NB4 (cell line): ENCODE results near the gene MCRIP2.

ENCODE experiments used
- CTCF ChIP-seq: IDR thresholded peaks from one replicate; pipeline ENCODE4 v1.5.1; 2012; ENCODE audit warnings: low read depth, low read length
- MYC ChIP-seq: IDR thresholded peaks from 2 replicates; pipeline ENCODE4 v1.6.1; 2011; ENCODE audit warnings: low read depth, low read length
- POLR2A ChIP-seq: IDR thresholded peaks from 2 replicates; pipeline ENCODE4 v1.6.1; 2011; ENCODE audit warnings: mild to moderate bottlenecking; ENCODE audit not compliant: insufficient read length; ENCODE audit errors: extremely low read depth
- TF ChIP-seq, protein P1 (sequence below): IDR thresholded peaks from 2 replicates; pipeline ENCODE4 v1.6.1; 2011; ENCODE audit warnings: low read depth, low read length

- no peak for TF ChIP-seq POLR2A
- TF ChIP-seq CTCF, result peak; percentile 50
- TF ChIP-seq MYC, result peak; percentile 18; the same call in 1 of the 2 replicates
- TF ChIP-seq, protein P1, sequence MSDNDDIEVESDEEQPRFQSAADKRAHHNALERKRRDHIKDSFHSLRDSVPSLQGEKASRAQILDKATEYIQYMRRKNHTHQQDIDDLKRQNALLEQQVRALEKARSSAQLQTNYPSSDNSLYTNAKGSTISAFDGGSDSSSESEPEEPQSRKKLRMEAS, result peak; percentile 12; the same call in 1 of the 2 replicates
These were observed 44.3 kb downstream of the MCRIP2 start for GRCh38 chr16:685967-686366.
